ENCODE data around the gene PSMB3. TPM values are rescaled to one million over a fixed set of nuclear protein-coding genes. Genes with fewer than 3 reads are reported as not detected.

PSMB3 gene
- total and polyA plus RNA-seq, 9 of the 15 experiments (the other 6 are each of a cell fraction or from before 2014, with no cell fraction given), result 460 to 2,775 (median 574) TPM

GRCh38 chr17:38797158-38797490 is 44.6 kb downstream of the PSMB3 start (continued):
- TF ChIP-seq, protein P1, sequence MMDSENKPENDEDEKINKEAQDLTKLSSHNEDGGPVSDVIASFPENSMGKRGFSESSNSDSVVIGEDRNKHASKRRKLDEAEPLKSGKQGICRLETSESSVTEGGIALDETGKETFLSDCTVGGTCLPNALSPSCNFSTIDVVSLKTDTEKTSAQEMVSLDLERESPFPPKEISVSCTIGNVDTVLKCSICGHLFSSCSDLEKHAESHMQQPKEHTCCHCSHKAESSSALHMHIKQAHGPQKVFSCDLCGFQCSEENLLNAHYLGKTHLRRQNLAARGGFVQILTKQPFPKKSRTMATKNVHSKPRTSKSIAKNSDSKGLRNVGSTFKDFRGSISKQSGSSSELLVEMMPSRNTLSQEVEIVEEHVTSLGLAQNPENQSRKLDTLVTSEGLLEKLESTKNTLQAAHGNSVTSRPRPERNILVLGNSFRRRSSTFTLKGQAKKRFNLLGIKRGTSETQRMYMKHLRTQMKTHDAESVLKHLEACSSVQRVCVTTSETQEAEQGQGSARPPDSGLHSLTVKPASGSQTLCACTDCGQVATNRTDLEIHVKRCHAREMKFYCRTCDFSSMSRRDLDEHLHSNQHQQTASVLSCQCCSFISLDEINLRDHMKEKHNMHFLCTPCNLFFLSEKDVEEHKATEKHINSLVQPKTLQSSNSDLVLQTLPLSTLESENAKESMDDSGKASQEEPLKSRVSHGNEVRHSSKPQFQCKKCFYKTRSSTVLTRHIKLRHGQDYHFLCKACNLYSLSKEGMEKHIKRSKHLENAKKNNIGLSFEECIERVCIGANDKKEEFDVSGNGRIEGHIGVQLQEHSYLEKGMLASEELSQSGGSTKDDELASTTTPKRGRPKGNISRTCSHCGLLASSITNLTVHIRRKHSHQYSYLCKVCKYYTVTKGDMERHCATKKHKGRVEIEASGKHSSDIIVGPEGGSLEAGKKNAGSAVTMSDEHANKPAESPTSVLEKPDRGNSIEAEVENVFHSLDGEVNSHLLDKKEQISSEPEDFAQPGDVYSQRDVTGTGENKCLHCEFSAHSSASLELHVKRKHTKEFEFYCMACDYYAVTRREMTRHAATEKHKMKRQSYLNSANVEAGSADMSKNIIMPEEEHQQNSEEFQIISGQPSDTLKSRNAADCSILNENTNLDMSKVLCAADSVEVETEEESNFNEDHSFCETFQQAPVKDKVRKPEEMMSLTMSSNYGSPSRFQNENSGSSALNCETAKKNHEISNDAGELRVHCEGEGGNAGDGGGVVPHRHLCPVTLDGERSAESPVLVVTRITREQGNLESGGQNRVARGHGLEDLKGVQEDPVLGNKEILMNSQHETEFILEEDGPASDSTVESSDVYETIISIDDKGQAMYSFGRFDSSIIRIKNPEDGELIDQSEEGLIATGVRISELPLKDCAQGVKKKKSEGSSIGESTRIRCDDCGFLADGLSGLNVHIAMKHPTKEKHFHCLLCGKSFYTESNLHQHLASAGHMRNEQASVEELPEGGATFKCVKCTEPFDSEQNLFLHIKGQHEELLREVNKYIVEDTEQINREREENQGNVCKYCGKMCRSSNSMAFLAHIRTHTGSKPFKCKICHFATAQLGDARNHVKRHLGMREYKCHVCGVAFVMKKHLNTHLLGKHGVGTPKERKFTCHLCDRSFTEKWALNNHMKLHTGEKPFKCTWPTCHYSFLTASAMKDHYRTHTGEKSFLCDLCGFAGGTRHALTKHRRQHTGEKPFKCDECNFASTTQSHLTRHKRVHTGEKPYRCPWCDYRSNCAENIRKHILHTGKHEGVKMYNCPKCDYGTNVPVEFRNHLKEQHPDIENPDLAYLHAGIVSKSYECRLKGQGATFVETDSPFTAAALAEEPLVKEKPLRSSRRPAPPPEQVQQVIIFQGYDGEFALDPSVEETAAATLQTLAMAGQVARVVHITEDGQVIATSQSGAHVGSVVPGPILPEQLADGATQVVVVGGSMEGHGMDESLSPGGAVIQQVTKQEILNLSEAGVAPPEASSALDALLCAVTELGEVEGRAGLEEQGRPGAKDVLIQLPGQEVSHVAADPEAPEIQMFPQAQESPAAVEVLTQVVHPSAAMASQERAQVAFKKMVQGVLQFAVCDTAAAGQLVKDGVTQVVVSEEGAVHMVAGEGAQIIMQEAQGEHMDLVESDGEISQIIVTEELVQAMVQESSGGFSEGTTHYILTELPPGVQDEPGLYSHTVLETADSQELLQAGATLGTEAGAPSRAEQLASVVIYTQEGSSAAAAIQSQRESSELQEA (IDR thresholded peaks at IDR 0.05; ENCODE audit: low read depth), result no peak

DNA sequence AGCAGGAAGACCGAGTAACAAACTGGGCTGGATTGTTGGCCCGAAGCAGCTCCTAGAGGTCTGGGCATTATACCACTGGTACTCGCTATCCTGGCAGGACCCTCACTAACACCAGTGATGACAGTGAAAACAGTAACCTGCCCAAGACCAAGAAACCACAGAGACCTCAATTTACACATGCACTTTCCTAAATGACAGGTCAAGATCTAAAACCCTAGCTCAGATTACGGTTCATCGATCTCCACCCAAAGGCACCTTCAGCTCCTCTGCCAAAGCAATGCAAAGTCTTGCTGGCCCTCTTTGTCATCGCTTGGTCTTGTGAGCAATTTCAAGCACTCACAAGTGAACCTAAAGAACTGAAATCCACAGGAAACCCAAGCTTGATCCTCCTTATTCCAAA is 45.3 kb downstream of the PSMB3 start:
- TSS peak; percentile 49 for BruUV-seq (replicated peaks)
- in situ Hi-C loops (cut with MboI), result no loop called here
- 70% methylated on average over 6 of the region's 6 CpGs for WGBS (ENCODE audit: insufficient coverage, low coverage, missing lambda C conversion rate)
- H3K9me1 ChIP-seq (ENCODE audit: control insufficient read depth, insufficient read depth, low read length), result no peaks in the 10 kb centered on the region
- intact Hi-C loops (cut with micrococcal nuclease), result no loop called here
- peaks cover 20% of the 10 kb centered on the region in 2 experiments for H3K4me1 ChIP-seq (replicated peaks in 1 of 2; ENCODE audit: control insufficient read depth in 2 of 2, insufficient read depth in 2 of 2, low read length in 2 of 2)
- no peak overlapping the region for H2AFZ ChIP-seq (ENCODE audit: low read depth, low read length)
- peak overlapping the region; percentile 53 to 74; a peak in 2 of 4 replicates for H3K9ac ChIP-seq (ENCODE audit: insufficient read depth in 1 of 2, low read depth in 2 of 2, low read length in 2 of 2)
- H3K79me2 ChIP-seq (ENCODE audit: control insufficient read depth, insufficient read depth, low read length), result peaks cover 42% of the 10 kb centered on the region
- H3K36me3 ChIP-seq (ENCODE audit: control insufficient read depth, insufficient read depth, low read length), result peaks cover 42% of the 10 kb centered on the region
- no peak for TF ChIP-seq NR4A1 (CRISPR knock-in tag; IDR thresholded peaks at IDR 0.05)
- TF ChIP-seq NR4A1 (tag; IDR thresholded peaks at IDR 0.05), result no peak
- no peak for TF ChIP-seq OTX1 (CRISPR knock-in tag; IDR thresholded peaks at IDR 0.05)
- no peak for TF ChIP-seq SRF (CRISPR knock-in tag; IDR thresholded peaks at IDR 0.05)
- no peak for TF ChIP-seq ZNF561 (CRISPR knock-in tag; conservative IDR thresholded peaks at IDR 0.05)
- TF ChIP-seq CBX2 (IDR thresholded peaks at IDR 0.05; ENCODE audit: insufficient read depth, low read length, poor library complexity, severe bottlenecking), result no peak
- no peak for TF ChIP-seq KDM2B (CRISPR knock-in tag; IDR thresholded peaks at IDR 0.05)
- TF ChIP-seq, protein P2, sequence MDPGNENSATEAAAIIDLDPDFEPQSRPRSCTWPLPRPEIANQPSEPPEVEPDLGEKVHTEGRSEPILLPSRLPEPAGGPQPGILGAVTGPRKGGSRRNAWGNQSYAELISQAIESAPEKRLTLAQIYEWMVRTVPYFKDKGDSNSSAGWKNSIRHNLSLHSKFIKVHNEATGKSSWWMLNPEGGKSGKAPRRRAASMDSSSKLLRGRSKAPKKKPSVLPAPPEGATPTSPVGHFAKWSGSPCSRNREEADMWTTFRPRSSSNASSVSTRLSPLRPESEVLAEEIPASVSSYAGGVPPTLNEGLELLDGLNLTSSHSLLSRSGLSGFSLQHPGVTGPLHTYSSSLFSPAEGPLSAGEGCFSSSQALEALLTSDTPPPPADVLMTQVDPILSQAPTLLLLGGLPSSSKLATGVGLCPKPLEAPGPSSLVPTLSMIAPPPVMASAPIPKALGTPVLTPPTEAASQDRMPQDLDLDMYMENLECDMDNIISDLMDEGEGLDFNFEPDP (CRISPR knock-in tag; IDR thresholded peaks at IDR 0.05), result no peak
- peak overlapping the region; percentile 93 for H3K4me2 ChIP-seq (ENCODE audit: insufficient read depth, low read length)
- peak overlapping the region; percentile 87 for H3K4me3 ChIP-seq
- POLR2A ChIA-PET, result interaction anchor here (0.6 to 2.5 kb wide), 7 partner anchors 10 to 93 kb away, joined by 3 to 19 read pairs (median 3); partner anchors contain the start of genes MLLT6 and RPL23
- DNase-seq (ENCODE audit: extremely low read depth in 1 of 4, low spot score in 3 of 4) (no peak), ATAC-seq (no peak), FAIRE-seq (no peak)
- H4K20me1 ChIP-seq (replicated peaks; ENCODE audit: control insufficient read depth, insufficient read depth, low read length), result peaks cover 10% of the 10 kb centered on the region; the same call in 1 of the 2 replicates
- no peak overlapping the region for H3K27ac ChIP-seq (ENCODE audit: extremely low read depth, low read depth, low read length)
- no peaks in the 10 kb centered on the region for H3K9me3 ChIP-seq (replicated peaks; ENCODE audit: control insufficient read depth, insufficient read depth, low read depth, low read length)
- CTCF ChIA-PET (ENCODE audit: low intra/inter-chr PET ratio), result no interaction called here
- H3K27me3 ChIP-seq (ENCODE audit: control insufficient read depth in 2 of 2, insufficient read depth in 2 of 2, low read length in 2 of 2), result no peaks in the 10 kb centered on the region

Data from K562 (cell line).